ENCODE data around the gene SOD1.

Gene SOD1

DNA sequence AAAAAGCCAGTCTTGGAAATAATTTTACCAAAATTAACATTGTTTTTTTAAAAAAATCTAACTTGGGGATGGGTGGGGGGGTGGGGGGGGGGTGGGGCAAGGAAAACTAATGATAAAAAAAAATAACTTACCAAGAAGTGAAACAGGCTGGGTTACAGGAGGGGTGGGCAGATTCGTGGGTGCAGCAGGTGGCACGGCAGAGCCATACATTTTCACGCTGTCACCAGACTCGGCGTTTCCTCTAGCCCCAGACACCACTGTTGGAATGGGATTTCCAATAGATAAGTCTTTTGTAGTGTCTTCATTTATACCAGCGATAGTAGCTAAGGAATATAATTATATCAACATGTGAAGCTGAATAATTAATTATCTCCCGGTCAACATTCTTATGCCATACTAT, 25.4 kb downstream of the SOD1 start:
- ChIA-PET POLR2A (no interaction called here), CTCF (no interaction called here)
- no peak for TF ChIP-seq GLI2 (tag by site-specific recombination; IDR thresholded peaks at IDR 0.05; ENCODE audit: borderline replicate concordance, low read depth)
- TF ChIP-seq ZNF391 (tag by site-specific recombination; IDR thresholded peaks at IDR 0.05; ENCODE audit: borderline replicate concordance, low read depth) = no peak
- no peak for TF ChIP-seq KLF7 (tag by site-specific recombination; IDR thresholded peaks at IDR 0.05; ENCODE audit: borderline replicate concordance)
- TF ChIP-seq ZNF266 (tag by site-specific recombination; IDR thresholded peaks at IDR 0.05; ENCODE audit: low read depth) = no peak
- no peak for TF ChIP-seq ZNF404 (tag by site-specific recombination; IDR thresholded peaks at IDR 0.05)
- TF ChIP-seq ZFP41 (tag by site-specific recombination; IDR thresholded peaks at IDR 0.05; ENCODE audit: borderline replicate concordance) = no peak
- no peak for TF ChIP-seq ZNF558 (tag by site-specific recombination; IDR thresholded peaks at IDR 0.05)
- no peak for TF ChIP-seq RBAK (tag by site-specific recombination; IDR thresholded peaks at IDR 0.05)
- no peak overlapping the region for H3K4me3 ChIP-seq (ENCODE audit: low read depth, low read length)
- no peaks in the 10 kb centered on the region for H3K4me1 ChIP-seq (ENCODE audit: control insufficient read depth, insufficient read depth, low read length)
- no peaks in the 10 kb centered on the region for H3K9me3 ChIP-seq (ENCODE audit: control insufficient read depth, insufficient read depth, low read depth, low read length)
- H3K36me3 ChIP-seq (ENCODE audit: control insufficient read depth in 2 of 2, insufficient read depth in 1 of 2, low read length in 2 of 2) = peaks cover 68 to 80% of the 10 kb centered on the region in 2 experiments
- no peak overlapping the region for H3K27ac ChIP-seq (ENCODE audit: extremely low read depth, low read depth, low read length)

DNA sequence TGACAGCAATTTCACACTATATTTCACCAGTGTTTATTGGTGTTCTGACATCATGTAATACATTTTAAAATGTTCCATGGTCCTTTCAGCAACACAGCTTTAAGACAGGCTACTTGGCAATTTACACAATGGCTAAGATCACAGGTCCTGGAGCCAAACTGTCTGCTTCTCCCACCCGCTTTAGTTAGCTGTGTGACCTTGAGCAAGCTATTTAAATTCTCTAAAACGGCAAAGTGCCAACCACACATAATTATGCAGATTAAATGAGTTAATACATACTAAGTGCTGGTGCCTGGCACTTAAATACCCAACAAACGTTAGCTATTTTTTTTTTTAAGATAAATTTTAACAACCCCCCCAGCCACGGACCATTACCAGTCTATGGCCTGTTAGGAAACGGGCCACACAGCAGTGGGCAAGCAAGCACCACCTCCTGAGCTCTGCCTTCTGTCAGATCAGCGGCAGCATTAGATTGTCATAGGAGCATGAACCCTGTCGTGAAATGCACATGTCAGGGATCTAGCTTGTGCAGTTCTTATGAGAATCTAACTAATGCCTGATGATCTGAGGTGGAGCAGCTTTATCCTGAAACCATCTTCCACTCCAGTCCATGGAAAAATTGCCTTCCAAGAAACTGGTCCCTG, 26.9 kb downstream of the SOD1 start:
- TF ChIP-seq, protein P1, sequence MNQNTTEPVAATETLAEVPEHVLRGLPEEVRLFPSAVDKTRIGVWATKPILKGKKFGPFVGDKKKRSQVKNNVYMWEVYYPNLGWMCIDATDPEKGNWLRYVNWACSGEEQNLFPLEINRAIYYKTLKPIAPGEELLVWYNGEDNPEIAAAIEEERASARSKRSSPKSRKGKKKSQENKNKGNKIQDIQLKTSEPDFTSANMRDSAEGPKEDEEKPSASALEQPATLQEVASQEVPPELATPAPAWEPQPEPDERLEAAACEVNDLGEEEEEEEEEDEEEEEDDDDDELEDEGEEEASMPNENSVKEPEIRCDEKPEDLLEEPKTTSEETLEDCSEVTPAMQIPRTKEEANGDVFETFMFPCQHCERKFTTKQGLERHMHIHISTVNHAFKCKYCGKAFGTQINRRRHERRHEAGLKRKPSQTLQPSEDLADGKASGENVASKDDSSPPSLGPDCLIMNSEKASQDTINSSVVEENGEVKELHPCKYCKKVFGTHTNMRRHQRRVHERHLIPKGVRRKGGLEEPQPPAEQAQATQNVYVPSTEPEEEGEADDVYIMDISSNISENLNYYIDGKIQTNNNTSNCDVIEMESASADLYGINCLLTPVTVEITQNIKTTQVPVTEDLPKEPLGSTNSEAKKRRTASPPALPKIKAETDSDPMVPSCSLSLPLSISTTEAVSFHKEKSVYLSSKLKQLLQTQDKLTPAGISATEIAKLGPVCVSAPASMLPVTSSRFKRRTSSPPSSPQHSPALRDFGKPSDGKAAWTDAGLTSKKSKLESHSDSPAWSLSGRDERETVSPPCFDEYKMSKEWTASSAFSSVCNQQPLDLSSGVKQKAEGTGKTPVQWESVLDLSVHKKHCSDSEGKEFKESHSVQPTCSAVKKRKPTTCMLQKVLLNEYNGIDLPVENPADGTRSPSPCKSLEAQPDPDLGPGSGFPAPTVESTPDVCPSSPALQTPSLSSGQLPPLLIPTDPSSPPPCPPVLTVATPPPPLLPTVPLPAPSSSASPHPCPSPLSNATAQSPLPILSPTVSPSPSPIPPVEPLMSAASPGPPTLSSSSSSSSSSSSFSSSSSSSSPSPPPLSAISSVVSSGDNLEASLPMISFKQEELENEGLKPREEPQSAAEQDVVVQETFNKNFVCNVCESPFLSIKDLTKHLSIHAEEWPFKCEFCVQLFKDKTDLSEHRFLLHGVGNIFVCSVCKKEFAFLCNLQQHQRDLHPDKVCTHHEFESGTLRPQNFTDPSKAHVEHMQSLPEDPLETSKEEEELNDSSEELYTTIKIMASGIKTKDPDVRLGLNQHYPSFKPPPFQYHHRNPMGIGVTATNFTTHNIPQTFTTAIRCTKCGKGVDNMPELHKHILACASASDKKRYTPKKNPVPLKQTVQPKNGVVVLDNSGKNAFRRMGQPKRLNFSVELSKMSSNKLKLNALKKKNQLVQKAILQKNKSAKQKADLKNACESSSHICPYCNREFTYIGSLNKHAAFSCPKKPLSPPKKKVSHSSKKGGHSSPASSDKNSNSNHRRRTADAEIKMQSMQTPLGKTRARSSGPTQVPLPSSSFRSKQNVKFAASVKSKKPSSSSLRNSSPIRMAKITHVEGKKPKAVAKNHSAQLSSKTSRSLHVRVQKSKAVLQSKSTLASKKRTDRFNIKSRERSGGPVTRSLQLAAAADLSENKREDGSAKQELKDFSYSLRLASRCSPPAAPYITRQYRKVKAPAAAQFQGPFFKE (tag by site-specific recombination; IDR thresholded peaks at IDR 0.05; ENCODE audit: borderline replicate concordance) = no peak
- TF ChIP-seq ZNF664 (tag by site-specific recombination; IDR thresholded peaks at IDR 0.05) (0 out of 2 replicates have a peak, but pooled peaks have one; percentile 59), ZNF274 (IDR thresholded peaks at IDR 0.05; ENCODE audit: low read length) (no peak), ZNF274 (tag by site-specific recombination; IDR thresholded peaks at IDR 0.05; ENCODE audit: borderline replicate concordance) (no peak), ZNF596 (tag by site-specific recombination; IDR thresholded peaks at IDR 0.05) (no peak)
- Histone ChIP-seq H3K27ac (ENCODE audit: extremely low read depth, low read depth, low read length) (no peak overlapping the region), H3K4me1 (ENCODE audit: control insufficient read depth, insufficient read depth, low read length) (no peaks in the 10 kb centered on the region), H3K4me3 (ENCODE audit: low read depth, low read length) (no peak overlapping the region), H3K36me3 (ENCODE audit: control insufficient read depth in 2 of 2, insufficient read depth in 1 of 2, low read length in 2 of 2) (peaks cover 69 to 87% of the 10 kb centered on the region in 2 experiments), H3K9me3 (ENCODE audit: control insufficient read depth, insufficient read depth, low read depth, low read length) (no peaks in the 10 kb centered on the region)
- ChIA-PET POLR2A (no interaction called here), CTCF (interaction anchor here (0.5 to 1.3 kb wide), 5 partner anchors 8 to 100 kb away, joined by 3 to 5 read pairs (median 4); no protein-coding TSS in a partner anchor)

DNA sequence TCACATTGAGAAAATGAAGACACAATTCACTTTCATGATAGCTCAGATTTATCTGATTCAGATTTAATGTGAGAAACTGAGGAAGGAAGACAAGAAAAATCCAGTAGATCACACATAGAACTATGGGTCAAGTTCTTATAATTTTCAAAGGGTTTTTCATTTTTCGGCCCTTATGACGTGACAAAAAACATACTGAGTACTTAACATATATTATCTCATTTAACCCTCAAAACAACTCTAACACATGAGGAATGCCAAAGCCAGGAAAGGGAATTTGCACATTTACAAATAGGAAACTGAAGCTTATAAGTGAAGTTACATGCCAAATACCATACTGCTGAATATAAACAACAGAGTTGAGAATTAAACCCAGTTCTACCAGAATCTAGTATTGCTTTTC, 27.6 kb downstream of the SOD1 start:
- no peak overlapping the region for H3K4me3 ChIP-seq (ENCODE audit: low read depth, low read length)
- ChIA-PET CTCF (interaction anchor here (0.8 to 1.3 kb wide), 2 partner anchors 14 to 57 kb away, joined by 3 to 4 read pairs; no protein-coding TSS in a partner anchor), POLR2A (no interaction called here)
- TF ChIP-seq IKZF3 (tag by site-specific recombination; IDR thresholded peaks at IDR 0.05) = no peak
- TF ChIP-seq ZNF664 (tag by site-specific recombination; IDR thresholded peaks at IDR 0.05) = peak; percentile 94
- H3K4me1 ChIP-seq (ENCODE audit: control insufficient read depth, insufficient read depth, low read length) = no peaks in the 10 kb centered on the region
- no peak overlapping the region for H3K27ac ChIP-seq (ENCODE audit: extremely low read depth, low read depth, low read length)
- H3K9me3 ChIP-seq (ENCODE audit: control insufficient read depth, insufficient read depth, low read depth, low read length) = no peaks in the 10 kb centered on the region
- peaks cover 75 to 90% of the 10 kb centered on the region in 2 experiments for H3K36me3 ChIP-seq (ENCODE audit: control insufficient read depth in 2 of 2, insufficient read depth in 1 of 2, low read length in 2 of 2)

All from HEK293 (cell line).